Measurements from ENCODE around the gene ZNF12.

ZNF12 gene

GRCh38 chr7:6646465-6646864, 60.3 kb downstream of the ZNF12 start:
- no peak for DNase-seq (ENCODE audit: low read depth)

- no peak for DNase-seq (ENCODE audit: low read depth)
Measured at GRCh38 chr7:6644728-6645127, 62.0 kb downstream of the ZNF12 start.

- DNase-seq (ENCODE audit: low read depth) = no peak
Measured at GRCh38 chr7:6643915-6644625, 62.7 kb downstream of the ZNF12 start.

DNA sequence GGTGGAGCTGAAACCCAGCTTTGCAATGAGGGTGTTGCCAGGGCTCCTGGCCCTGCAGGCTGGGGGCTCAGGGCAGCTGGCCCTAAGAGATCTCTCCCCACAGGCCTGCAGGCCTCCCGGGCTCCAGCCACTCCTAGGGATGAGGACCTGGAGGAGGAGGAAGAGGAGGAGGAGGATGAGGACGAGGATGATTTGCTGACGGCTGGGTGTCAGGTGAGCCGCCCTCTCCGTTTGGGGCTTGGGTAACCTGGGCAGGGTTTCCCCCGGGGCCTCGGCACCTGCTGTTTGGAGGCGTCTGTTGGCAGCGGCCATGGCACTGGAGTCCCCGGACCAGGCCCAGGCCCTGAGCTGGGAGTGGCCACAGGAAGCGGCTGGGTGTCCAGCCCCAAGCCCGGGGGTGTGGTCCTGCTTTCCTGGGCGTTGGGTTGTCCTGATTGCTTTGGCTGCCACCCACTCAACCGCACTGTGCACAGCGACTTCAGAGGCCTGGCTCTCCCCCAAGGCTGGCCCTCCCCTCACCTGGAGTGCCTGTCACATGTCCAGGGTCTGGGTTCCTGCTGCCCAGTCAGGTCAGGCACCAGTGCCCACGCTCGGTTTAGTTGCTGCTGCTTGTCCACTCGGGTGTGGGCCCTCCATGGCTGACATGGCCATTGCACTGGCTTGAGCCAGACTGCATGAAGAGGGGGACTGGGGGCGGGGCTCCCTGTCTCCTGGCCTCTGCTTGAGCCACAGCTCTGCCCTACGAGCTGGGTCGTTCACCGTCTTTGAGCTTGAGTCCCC, 63.7 kb downstream of the ZNF12 start:
- DNase-seq (ENCODE audit: low read depth) = no peak

DNA sequence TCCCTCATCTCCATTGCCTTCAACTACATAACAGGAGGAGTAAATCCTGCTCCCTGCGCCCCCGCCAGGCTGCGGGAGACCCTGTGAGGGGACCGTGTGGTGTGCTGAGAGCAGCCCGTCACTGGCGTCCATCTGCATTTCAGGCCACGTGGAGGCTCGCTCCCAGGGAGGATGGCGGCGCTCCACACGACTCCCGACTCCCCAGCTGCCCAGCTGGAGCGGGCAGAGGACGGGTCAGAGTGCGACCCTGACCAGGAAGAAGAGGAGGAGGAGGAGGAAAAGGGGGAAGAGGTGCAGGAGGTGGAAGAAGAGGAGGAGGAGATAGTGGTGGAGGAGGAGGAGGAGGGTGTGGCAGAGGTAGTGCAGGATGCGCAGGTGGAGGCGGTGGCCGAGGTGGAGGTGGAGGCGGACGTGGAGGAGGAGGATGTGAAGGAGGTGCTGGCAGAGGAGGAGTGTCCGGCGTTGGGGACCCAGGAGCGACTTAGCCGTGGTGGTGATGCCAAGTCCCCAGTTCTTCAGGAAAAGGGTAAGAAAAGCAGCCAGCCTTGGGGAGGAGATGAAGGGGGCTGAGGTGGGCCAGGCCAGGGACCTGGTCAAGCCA, 64.4 kb downstream of the ZNF12 start:
- DNase-seq (ENCODE audit: low read depth) = no peak

DNA sequence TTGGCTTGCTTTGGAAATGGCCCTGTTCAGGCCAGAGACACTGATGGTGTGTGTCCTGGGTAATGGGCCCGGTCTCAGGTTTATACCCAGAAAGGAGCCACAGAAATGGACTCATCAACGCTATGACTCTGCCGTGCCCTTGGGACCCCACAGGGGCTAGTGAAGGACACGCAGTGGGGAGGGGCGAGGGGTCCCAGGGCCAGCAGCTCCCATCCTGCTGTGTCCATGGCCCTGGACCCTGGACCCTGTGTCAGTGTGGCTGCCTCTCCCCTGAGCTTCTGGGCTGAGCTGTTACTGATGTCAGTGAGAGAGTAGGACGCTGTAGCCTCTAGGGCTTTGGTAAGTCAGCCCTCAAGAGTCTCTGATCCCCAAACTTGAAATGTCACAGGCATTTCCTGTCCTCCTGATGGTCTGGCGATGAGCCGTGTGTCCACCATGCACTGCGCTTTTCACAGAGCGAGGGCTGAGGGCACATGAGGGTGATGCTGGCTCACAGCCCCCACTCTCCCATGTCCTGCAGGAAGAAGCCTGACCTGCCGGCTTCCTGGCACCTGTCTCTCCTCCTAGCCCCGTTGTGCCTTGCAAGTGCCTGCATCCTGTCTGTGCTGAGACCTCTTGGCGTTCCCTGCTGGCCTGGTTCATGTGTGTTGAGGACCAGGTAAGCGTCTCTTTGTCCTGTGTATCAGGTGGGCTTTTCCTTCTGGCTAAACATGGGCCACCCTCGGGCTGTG, 65.3 kb downstream of the ZNF12 start:
- DNase-seq (ENCODE audit: low read depth) = no peak

DNA sequence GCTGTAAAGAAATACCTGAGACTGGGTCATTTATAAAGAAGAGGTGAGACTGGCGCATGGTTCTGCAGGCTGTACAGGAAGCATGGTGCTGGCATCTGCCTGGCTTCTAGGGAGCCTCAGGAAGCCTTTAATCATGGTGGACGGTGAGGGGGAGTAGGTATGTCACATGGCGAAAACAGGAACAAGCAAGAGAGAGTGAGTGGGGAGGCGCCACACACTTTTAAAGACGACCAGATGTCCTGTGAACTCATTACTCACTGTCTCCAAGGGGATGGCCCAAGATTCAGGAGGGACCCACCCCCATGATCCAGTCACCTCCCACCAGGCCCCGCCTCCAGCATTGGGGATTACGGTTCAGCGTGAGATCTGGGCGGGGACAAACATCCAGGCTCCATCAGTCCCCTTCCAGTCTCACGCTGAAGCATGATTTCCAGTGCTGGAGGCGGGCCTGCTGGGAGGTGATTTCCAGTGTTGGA, 66.5 kb downstream of the ZNF12 start:
- peak; percentile 9 for DNase-seq (ENCODE audit: low read depth)

GRCh38 chr7:6639627-6640026, 67.1 kb downstream of the ZNF12 start:
- DNase-seq (ENCODE audit: low read depth) = no peak

- no peak for DNase-seq (ENCODE audit: low read depth)
Measured at GRCh38 chr7:6639032-6639431, 67.7 kb downstream of the ZNF12 start.
